HCT116 (cell line): Measurements from ENCODE around the gene GRK2.

ENCODE experiments used
- ATF3 ChIP-seq: IDR thresholded peaks from 2 replicates; pipeline ENCODE4 v1.6.1; 2012
- EZH2phosphoT487 ChIP-seq: fragments of 200-600 bp; IDR thresholded peaks from 2 replicates; pipeline ENCODE4 v1.6.1; 2018; ENCODE audit warnings: antibody characterized with exemption, borderline replicate concordance
- POLR2A ChIP-seq: IDR thresholded peaks from 2 replicates; pipeline ENCODE4 v1.7.0; 2011; ENCODE audit warnings: borderline replicate concordance; ENCODE audit not compliant: insufficient read depth, insufficient read length; ENCODE audit errors: extremely low read depth
- POLR2AphosphoS5 ChIP-seq: IDR thresholded peaks from 2 replicates; pipeline ENCODE4 v1.6.1; 2011; ENCODE audit warnings: mild to moderate bottlenecking, low read depth, low read length, moderate library complexity
- ZNF274 ChIP-seq: fragments of 200-500 bp; sonication (Bioruptor generic); IDR thresholded peaks from 2 replicates; pipeline ENCODE4 v1.6.1; 2014; ENCODE audit warnings: mild to moderate bottlenecking, low read depth, low read length, inconsistent platforms
- TF ChIP-seq, protein P1 (sequence below), 3 experiments: fragments of 200-600 bp in 1 of 3; sonication (generic) in 1 of 3; IDR thresholded peaks in 2 of 3; conservative IDR thresholded peaks in 1 of 3; 2 replicates each; pipeline ENCODE4 v1.5.1; 2012 to 2017; ENCODE audit warnings: low read depth in 2 of 3, low read length in 2 of 3, antibody characterized with exemption in 1 of 3, borderline replicate concordance in 1 of 3, control low read depth in 1 of 3, mild to moderate bottlenecking in 1 of 3, mixed read lengths in 1 of 3, mixed run types in 1 of 3, moderate library complexity in 1 of 3; ENCODE audit not compliant: insufficient read depth in 1 of 3
- TF ChIP-seq, protein P2 (sequence below): IDR thresholded peaks from 2 replicates; pipeline ENCODE4 v1.6.1; 2012
- TF ChIP-seq, protein P3 (sequence below): IDR thresholded peaks from 2 replicates; pipeline ENCODE4 v1.6.1; 2012; ENCODE audit warnings: low read depth

GRCh38 chr11:67292671-67293070, 26.4 kb downstream of the GRK2 start:
- TF ChIP-seq POLR2A (no peak), EZH2phosphoT487 (no peak), POLR2AphosphoS5 (no peak), ATF3 (no peak), ZNF274 (no peak)
- TF ChIP-seq, protein P1, sequence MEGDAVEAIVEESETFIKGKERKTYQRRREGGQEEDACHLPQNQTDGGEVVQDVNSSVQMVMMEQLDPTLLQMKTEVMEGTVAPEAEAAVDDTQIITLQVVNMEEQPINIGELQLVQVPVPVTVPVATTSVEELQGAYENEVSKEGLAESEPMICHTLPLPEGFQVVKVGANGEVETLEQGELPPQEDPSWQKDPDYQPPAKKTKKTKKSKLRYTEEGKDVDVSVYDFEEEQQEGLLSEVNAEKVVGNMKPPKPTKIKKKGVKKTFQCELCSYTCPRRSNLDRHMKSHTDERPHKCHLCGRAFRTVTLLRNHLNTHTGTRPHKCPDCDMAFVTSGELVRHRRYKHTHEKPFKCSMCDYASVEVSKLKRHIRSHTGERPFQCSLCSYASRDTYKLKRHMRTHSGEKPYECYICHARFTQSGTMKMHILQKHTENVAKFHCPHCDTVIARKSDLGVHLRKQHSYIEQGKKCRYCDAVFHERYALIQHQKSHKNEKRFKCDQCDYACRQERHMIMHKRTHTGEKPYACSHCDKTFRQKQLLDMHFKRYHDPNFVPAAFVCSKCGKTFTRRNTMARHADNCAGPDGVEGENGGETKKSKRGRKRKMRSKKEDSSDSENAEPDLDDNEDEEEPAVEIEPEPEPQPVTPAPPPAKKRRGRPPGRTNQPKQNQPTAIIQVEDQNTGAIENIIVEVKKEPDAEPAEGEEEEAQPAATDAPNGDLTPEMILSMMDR (IDR thresholded peaks at IDR 0.05 in 2 of 3, conservative IDR thresholded peaks at IDR 0.05 in 1 of 3; ENCODE audit: borderline replicate concordance in 1 of 3, insufficient read depth in 1 of 3, low read depth in 2 of 3, low read length in 2 of 3) = no peak
- TF ChIP-seq, protein P2, sequence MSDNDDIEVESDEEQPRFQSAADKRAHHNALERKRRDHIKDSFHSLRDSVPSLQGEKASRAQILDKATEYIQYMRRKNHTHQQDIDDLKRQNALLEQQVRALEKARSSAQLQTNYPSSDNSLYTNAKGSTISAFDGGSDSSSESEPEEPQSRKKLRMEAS = no peak
- TF ChIP-seq, protein P3, sequence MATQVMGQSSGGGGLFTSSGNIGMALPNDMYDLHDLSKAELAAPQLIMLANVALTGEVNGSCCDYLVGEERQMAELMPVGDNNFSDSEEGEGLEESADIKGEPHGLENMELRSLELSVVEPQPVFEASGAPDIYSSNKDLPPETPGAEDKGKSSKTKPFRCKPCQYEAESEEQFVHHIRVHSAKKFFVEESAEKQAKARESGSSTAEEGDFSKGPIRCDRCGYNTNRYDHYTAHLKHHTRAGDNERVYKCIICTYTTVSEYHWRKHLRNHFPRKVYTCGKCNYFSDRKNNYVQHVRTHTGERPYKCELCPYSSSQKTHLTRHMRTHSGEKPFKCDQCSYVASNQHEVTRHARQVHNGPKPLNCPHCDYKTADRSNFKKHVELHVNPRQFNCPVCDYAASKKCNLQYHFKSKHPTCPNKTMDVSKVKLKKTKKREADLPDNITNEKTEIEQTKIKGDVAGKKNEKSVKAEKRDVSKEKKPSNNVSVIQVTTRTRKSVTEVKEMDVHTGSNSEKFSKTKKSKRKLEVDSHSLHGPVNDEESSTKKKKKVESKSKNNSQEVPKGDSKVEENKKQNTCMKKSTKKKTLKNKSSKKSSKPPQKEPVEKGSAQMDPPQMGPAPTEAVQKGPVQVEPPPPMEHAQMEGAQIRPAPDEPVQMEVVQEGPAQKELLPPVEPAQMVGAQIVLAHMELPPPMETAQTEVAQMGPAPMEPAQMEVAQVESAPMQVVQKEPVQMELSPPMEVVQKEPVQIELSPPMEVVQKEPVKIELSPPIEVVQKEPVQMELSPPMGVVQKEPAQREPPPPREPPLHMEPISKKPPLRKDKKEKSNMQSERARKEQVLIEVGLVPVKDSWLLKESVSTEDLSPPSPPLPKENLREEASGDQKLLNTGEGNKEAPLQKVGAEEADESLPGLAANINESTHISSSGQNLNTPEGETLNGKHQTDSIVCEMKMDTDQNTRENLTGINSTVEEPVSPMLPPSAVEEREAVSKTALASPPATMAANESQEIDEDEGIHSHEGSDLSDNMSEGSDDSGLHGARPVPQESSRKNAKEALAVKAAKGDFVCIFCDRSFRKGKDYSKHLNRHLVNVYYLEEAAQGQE = no peak
